ENCODE data around the gene AMOTL2. TPM values are rescaled to one million over a fixed set of nuclear protein-coding genes. Genes with fewer than 3 reads are reported as not detected.
A peak's percentile ranks its signal among the peaks of the same experiment; 100 is the strongest.

Gene AMOTL2
- 13.1 and 15.1 TPM in 2 replicates for total RNA-seq (2014; rRNA removed; shearing (Covaris generic))

- DNase-seq (ENCODE audit: low read depth): peak; percentile 96
Measured at GRCh38 chr3:134374105-134374790, at the start of gene AMOTL2. Gene AMOTL2, minus strand, starts transcription at chr3:134374447. Its CDS starts 3,014 bp downstream, at chr3:134371433.

- DNase-seq (ENCODE audit: low read depth): peak; percentile 89
Measured at GRCh38 chr3:134423153-134423552, 48.9 kb upstream of the AMOTL2 start.

- DNase-seq (ENCODE audit: low read depth): no peak
Measured at GRCh38 chr3:134419960-134420321, 45.7 kb upstream of the AMOTL2 start.

- no peak for DNase-seq (ENCODE audit: low read depth)
Measured at GRCh38 chr3:134419214-134419959, 45.1 kb upstream of the AMOTL2 start.

- DNase-seq (ENCODE audit: low read depth): no peak
Measured at GRCh38 chr3:134409041-134409440, 34.8 kb upstream of the AMOTL2 start.

GRCh38 chr3:134407239-134407625 lies 33.0 kb upstream of the AMOTL2 start:
- DNase-seq (ENCODE audit: low read depth): peak; percentile 69

GRCh38 chr3:134406331-134407238 lies 32.3 kb upstream of the AMOTL2 start:
- peak; percentile 19 for DNase-seq (ENCODE audit: low read depth)

- no peak for DNase-seq (ENCODE audit: low read depth)
Measured at GRCh38 chr3:134404366-134404885, 30.2 kb upstream of the AMOTL2 start.

- no peak for DNase-seq (ENCODE audit: low read depth)
Measured at GRCh38 chr3:134397755-134398154, 23.5 kb upstream of the AMOTL2 start.

GRCh38 chr3:134395103-134395502 lies 20.9 kb upstream of the AMOTL2 start:
- DNase-seq (ENCODE audit: low read depth): no peak

- no peak for DNase-seq (ENCODE audit: low read depth)
Measured at GRCh38 chr3:134394380-134394779, 20.1 kb upstream of the AMOTL2 start.

GRCh38 chr3:134393074-134393473 lies 18.8 kb upstream of the AMOTL2 start:
- DNase-seq (ENCODE audit: low read depth): no peak

GRCh38 chr3:134392336-134392983 lies 18.2 kb upstream of the AMOTL2 start:
- no peak for DNase-seq (ENCODE audit: low read depth)

GRCh38 chr3:134389865-134390264 lies 15.6 kb upstream of the AMOTL2 start:
- no peak for DNase-seq (ENCODE audit: low read depth)

- no peak for DNase-seq (ENCODE audit: low read depth)
Measured at GRCh38 chr3:134388788-134389485, 14.7 kb upstream of the AMOTL2 start.

- DNase-seq (ENCODE audit: low read depth): no peak
Measured at GRCh38 chr3:134388292-134388691, 14.0 kb upstream of the AMOTL2 start.

GRCh38 chr3:134387293-134387692 lies 13.0 kb upstream of the AMOTL2 start:
- no peak for DNase-seq (ENCODE audit: low read depth)

GRCh38 chr3:134384963-134385362 lies 10.7 kb upstream of the AMOTL2 start:
- DNase-seq (ENCODE audit: low read depth): no peak

GRCh38 chr3:134381831-134382442 lies 7.7 kb upstream of the AMOTL2 start:
- no peak for DNase-seq (ENCODE audit: low read depth)

- DNase-seq (ENCODE audit: low read depth): no peak
Measured at GRCh38 chr3:134381076-134381475, 6.8 kb upstream of the AMOTL2 start.
